Gastroesophageal sphincter (tissue), 4 donors: ENCODE results near the gene ATP12A. TPM values are rescaled to one million over a fixed set of nuclear protein-coding genes. Genes with fewer than 3 reads are reported as not detected.
"Not testable (repeated sequence)": the region's sequence is repeated elsewhere in the genome, so short reads cannot be mapped to it uniquely, and the experiment has no call there.

Experiments used
- ATAC-seq: fragments of 150-250 bp; one replicate; pipeline ENCODE4 v1.9.1; 2016; ENCODE audit warnings: mild to moderate bottlenecking, moderate library complexity
- H3K27ac ChIP-seq, 4 donors: fragments of 200-600 bp; sonication (generic) in 3 of 4; 1 replicate in 3 of 4; 2 replicates in 1 of 4; pipeline ENCODE4 v1.5.1; 2016 to 2019
- H3K27me3 ChIP-seq: fragments of 200-600 bp; sonication (generic); one replicate; pipeline ENCODE4 v1.5.1; 2019
- H3K36me3 ChIP-seq, 2 donors: fragments of 200-600 bp; sonication (generic); one replicate each; pipeline ENCODE4 v1.5.1; 2019; ENCODE audit warnings: control low read depth in 1 of 2
- H3K4me1 ChIP-seq, 3 donors: fragments of 200-600 bp; sonication (generic); 1 replicate in 2 of 3; 2 replicates in 1 of 3; pipeline ENCODE4 v1.5.1; 2016 to 2019; ENCODE audit warnings: control low read depth in 2 of 3
- H3K4me3 ChIP-seq, 2 donors: fragments of 200-600 bp; sonication (generic); one replicate each; pipeline ENCODE4 v1.5.1; 2019; ENCODE audit warnings: mild to moderate bottlenecking in 1 of 2, moderate library complexity in 1 of 2
- H3K9me3 ChIP-seq, 3 donors: fragments of 200-600 bp; sonication (generic); one replicate each; pipeline ENCODE4 v1.5.1; 2017 to 2019; ENCODE audit warnings: control low read depth in 2 of 3
- EP300 ChIP-seq: sonication (generic); formaldehyde crosslinking; IDR thresholded peaks from one replicate; pipeline ENCODE4 v1.6.1; 2017; ENCODE audit warnings: antibody characterized with exemption, mild to moderate bottlenecking
- POLR2A ChIP-seq, 2 donors: fragments of 450-650 bp; IDR thresholded peaks; one replicate each; pipeline ENCODE4 v1.6.1; 2017; ENCODE audit warnings: antibody characterized with exemption in 2 of 2, mild to moderate bottlenecking in 2 of 2, moderate library complexity in 1 of 2
- POLR2AphosphoS5 ChIP-seq: sonication (generic); formaldehyde crosslinking; IDR thresholded peaks from one replicate; pipeline ENCODE4 v1.6.1; 2017; ENCODE audit warnings: antibody characterized with exemption
- WGBS, 2 donors: methylation state at CpG; one replicate each; pipeline ENCODE4 v1.1.5; 2018; ENCODE audit warnings: low coverage in 1 of 2; 5-methylcytosine and 5-hydroxymethylcytosine counted together
- total RNA-seq, 4 donors: library from RNA; depleted of rRNA; stranded (reverse); fragments of >200 nt; gene quantifications; one replicate each; pipeline ENCODE4 v1.1.0, GENCODE V29; 2016
- TF ChIP-seq, protein P1 (sequence below), 4 experiments: fragments of 200-600 bp in 2 of 4; fragments of 450-650 bp in 2 of 4; sonication (generic) in 1 of 4; IDR thresholded peaks; one replicate each; pipeline ENCODE4 v1.5.1; 2017 to 2019; ENCODE audit warnings: antibody characterized with exemption in 4 of 4, mild to moderate bottlenecking in 2 of 4, moderate library complexity in 2 of 4

Gene ATP12A
- total RNA-seq, 4 donors from 2014 or later = 0.22 TPM; not detected in 3

DNA sequence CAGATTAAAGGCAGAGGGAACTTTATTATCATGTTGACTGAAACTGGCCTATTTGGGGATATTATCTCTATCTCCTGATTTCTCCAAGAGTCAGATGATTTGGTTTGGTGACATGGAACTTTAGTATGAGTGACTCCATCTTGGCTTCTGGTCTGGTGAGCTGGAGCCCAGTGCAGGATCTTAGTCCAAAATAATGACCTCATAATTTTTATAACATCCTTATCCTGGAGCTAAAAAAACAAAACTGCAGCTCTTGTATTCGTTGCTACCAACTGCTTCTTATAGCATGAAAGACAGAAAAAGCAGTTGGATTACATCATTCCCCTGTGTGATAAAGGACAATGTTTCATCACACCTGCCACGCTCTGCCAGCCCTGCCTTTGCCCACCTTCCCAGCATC is 44.5 kb downstream of the ATP12A start:
- Histone ChIP-seq H3K36me3 (no peaks in the 10 kb centered on the region), H3K4me1 (no peaks in the 10 kb centered on the region), H3K4me3 (no peak overlapping the region), H3K9me3 (no peaks in the 10 kb centered on the region), H3K27me3 (peaks cover 8% of the 10 kb centered on the region), H3K27ac (no peak overlapping the region)
- ATAC-seq = no peak
- TF ChIP-seq POLR2A (IDR thresholded peaks at IDR 0.05) = no peak
- 33 to 38% methylated on average over 2 of the region's 2 CpGs for WGBS, 2 donors

DNA sequence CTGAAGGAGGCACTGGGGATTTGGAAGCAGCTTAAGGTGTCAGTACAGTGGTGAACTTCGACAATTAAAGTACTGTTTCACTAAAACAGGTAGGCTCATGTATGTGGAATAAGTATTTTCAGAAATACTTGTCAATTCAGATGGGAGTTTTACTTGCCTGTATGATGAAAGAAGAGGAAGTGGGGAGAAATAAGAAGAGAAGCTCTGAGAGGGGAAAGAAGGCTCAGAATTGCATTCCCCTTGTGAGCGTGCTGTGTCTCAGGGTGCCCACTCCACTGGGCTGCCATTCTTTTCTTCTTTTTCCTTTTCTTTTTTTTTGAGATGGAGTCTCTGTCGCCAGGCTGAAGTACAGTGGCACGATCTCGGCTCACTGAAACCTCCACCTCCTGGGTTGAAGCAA is 45.2 kb downstream of the ATP12A start:
- no peak for TF ChIP-seq POLR2AphosphoS5
- TF ChIP-seq, protein P1, sequence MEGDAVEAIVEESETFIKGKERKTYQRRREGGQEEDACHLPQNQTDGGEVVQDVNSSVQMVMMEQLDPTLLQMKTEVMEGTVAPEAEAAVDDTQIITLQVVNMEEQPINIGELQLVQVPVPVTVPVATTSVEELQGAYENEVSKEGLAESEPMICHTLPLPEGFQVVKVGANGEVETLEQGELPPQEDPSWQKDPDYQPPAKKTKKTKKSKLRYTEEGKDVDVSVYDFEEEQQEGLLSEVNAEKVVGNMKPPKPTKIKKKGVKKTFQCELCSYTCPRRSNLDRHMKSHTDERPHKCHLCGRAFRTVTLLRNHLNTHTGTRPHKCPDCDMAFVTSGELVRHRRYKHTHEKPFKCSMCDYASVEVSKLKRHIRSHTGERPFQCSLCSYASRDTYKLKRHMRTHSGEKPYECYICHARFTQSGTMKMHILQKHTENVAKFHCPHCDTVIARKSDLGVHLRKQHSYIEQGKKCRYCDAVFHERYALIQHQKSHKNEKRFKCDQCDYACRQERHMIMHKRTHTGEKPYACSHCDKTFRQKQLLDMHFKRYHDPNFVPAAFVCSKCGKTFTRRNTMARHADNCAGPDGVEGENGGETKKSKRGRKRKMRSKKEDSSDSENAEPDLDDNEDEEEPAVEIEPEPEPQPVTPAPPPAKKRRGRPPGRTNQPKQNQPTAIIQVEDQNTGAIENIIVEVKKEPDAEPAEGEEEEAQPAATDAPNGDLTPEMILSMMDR (IDR thresholded peaks at IDR 0.05) = no peak
- TF ChIP-seq EP300 = no peak
- TF ChIP-seq POLR2A (IDR thresholded peaks at IDR 0.05) = no peak
- Histone ChIP-seq H3K4me3 (no peak overlapping the region), H3K27me3 (peaks cover 8% of the 10 kb centered on the region), H3K9me3 (no peaks in the 10 kb centered on the region), H3K36me3 (no peaks in the 10 kb centered on the region), H3K27ac (no peak overlapping the region), H3K4me1 (no peaks in the 10 kb centered on the region)
- no peak for ATAC-seq
- 91 to 92% methylated on average over 2 to 5 of the region's 5 CpGs for WGBS, 2 donors

DNA sequence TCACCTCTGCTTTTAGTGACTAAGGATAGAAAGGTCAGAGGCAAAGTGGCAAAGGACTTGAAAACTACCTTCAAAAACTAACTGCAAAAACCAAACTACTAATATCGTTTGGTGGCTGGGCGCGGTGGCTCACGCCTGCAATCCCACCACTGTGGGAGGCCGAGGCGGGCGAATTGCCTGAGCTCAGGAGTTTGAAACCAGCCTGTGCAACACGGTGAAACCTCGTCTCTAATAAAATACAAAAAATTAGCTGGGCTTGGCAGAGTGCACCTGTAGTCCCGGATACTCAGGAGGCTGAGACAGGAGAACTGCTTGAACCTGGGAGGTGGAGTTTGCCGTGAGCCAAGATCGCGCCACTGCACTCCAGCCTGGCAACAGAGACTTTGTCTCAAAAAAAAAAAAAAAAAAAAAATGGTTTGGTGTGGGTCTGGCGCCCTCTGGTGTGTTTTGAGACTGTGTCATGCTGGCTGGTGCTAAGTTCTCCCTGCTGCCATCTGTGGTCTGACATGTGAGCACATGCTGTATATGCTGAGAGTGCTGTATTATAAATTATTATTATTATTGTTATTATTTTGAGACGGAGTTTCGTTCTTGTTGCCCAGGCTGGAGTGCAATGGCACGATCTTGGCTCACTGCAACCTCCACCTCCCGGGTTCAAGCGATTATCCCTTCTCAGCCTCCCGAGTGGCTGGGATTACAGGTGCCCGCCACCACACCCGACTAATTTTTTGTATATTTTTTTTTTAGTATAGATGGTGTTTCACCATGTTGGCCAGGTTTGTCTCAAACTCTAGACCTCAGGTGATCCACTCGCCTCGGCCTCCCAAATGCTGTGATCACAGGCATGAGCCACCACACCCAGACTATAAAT is 47.8 kb downstream of the ATP12A start:
- ATAC-seq = peak; percentile 73
- no peaks in the 10 kb centered on the region for H3K36me3 ChIP-seq
- no peak overlapping the region for H3K27ac ChIP-seq
- H3K4me1 ChIP-seq = no peaks in the 10 kb centered on the region
- H3K4me3 ChIP-seq = no peak overlapping the region
- no peak for TF ChIP-seq POLR2A (IDR thresholded peaks at IDR 0.05)
- TF ChIP-seq POLR2AphosphoS5 = no peak
- TF ChIP-seq, protein P1 (IDR thresholded peaks at IDR 0.05) = peak; percentile 48 to 70 (median 64)
- no peak for TF ChIP-seq EP300
- H3K9me3 ChIP-seq = no peaks in the 10 kb centered on the region
- H3K27me3 ChIP-seq = peaks cover 8% of the 10 kb centered on the region
- 62 to 65% methylated on average over 17 to 20 of the region's 24 CpGs for WGBS, 2 donors

DNA sequence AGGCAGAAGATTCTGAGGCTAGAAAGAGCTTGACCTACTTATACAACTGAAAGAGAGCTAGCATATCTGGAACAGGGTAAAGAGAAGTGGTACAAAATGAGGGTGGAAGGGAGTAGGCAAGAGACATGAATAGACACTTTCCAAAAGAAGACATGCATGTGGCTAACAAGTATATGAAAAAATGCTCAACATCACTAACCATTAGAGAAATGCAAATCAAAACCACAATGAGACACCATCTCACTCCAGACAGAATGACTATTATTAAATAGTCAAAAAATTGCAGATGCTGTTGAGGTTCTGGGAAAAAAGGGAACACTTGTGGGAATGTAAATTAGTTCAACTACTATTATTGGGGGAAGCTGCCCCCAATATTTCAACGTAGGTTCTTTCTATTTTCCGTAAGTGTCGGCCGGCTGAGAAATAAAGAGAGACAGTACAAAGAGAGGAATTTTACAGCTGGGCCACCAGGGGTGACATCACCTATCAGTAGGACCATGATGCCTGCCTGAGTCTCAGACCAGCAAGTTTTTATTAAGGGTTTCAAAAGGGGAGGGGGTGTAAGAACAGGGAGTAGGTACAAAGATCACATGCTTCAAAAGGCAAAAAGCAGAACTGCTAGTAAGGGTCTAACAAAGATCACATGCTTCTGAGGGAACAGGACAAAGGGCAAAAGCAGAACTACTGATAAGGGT is 50.8 kb downstream of the ATP12A start:
- H3K36me3 ChIP-seq, ATAC-seq, H3K27ac ChIP-seq, H3K9me3 ChIP-seq, H3K4me1 ChIP-seq, H3K27me3 ChIP-seq, H3K4me3 ChIP-seq: not testable (repeated sequence)
- WGBS, 2 donors = 71 to 88% methylated on average over 4 of the region's 4 CpGs

DNA sequence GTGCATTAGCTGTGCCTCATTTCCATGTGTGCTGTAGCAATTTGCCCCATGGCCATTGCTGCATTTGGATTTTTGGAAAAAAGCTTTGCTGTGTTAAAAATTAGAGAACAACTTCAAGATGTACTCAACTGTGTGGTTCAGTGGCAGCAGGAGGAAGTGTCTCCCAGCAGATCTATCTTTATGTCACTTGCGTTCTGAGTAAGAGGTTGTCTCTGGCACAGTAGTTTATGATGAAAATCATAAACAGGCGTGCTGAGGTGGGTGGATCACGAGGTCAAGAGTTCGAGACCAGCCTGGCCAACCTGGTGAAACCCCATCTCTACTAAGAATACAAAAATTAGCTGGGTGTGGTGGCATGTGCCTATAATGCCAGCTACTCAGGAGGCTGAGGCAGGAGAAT is 54.7 kb downstream of the ATP12A start:
- no peak overlapping the region for H3K27ac ChIP-seq
- H3K27me3 ChIP-seq = no peaks in the 10 kb centered on the region
- no peak for ATAC-seq
- WGBS, 2 donors = 72 to 79% methylated on average over 4 of the region's 4 CpGs
- H3K9me3 ChIP-seq = no peaks in the 10 kb centered on the region
- TF ChIP-seq EP300 = no peak
- TF ChIP-seq, protein P1 (IDR thresholded peaks at IDR 0.05) = no peak
- TF ChIP-seq POLR2AphosphoS5 = no peak
- no peak for TF ChIP-seq POLR2A (IDR thresholded peaks at IDR 0.05)
- H3K36me3 ChIP-seq = no peaks in the 10 kb centered on the region
- no peak overlapping the region for H3K4me3 ChIP-seq
- no peaks in the 10 kb centered on the region for H3K4me1 ChIP-seq

GRCh38 chr13:24737042-24737441 is 56.8 kb downstream of the ATP12A start:
- H3K27me3 ChIP-seq = no peaks in the 10 kb centered on the region
- no peak overlapping the region for H3K27ac ChIP-seq
- H3K4me1 ChIP-seq = no peaks in the 10 kb centered on the region
- no peak overlapping the region for H3K4me3 ChIP-seq
- H3K9me3 ChIP-seq = no peaks in the 10 kb centered on the region
- 45 to 74% methylated on average over 1 to 6 of the region's 6 CpGs for WGBS, 2 donors
- no peaks in the 10 kb centered on the region for H3K36me3 ChIP-seq
- no peak for ATAC-seq
- TF ChIP-seq POLR2A (IDR thresholded peaks at IDR 0.05) = no peak
- TF ChIP-seq, protein P1 (IDR thresholded peaks at IDR 0.05) = no peak
- no peak for TF ChIP-seq EP300
- no peak for TF ChIP-seq POLR2AphosphoS5
